ENCODE results near the gene TSPAN9. TPM values are rescaled to one million over a fixed set of nuclear protein-coding genes. Genes with fewer than 3 reads are reported as not detected.

Gene TSPAN9
- total RNA-seq, 1 experiment from 2014 or later = 13.2 TPM

GRCh38 chr12:3195859-3196483, 118.8 kb downstream of the TSPAN9 start:
- Histone ChIP-seq H3K9me2 (ENCODE audit: insufficient read depth) (no peaks in the 10 kb centered on the region), H3K4me3 (replicated peaks in 1 of 2; ENCODE audit: low read depth in 1 of 2, low read length in 2 of 2) (no peak overlapping the region), H3K4me1 (ENCODE audit: control insufficient read depth in 1 of 2, insufficient read depth in 2 of 2, low read length in 2 of 2) (peaks cover 0 to 7% of the 10 kb centered on the region in 2 experiments; a peak in 1 of 4 replicates), H3K9me3 (ENCODE audit: control insufficient read depth in 1 of 2, insufficient read depth in 1 of 2, low read depth in 1 of 2, low read length in 2 of 2) (no peaks in the 10 kb centered on the region), H4K20me1 (ENCODE audit: insufficient read depth) (no peaks in the 10 kb centered on the region), H3K9ac (ENCODE audit: low read length) (no peak overlapping the region), H3K27me3 (ENCODE audit: insufficient read depth, low read length) (no peaks in the 10 kb centered on the region), H3K27ac (ENCODE audit: low read depth, low read length) (no peak overlapping the region), H3K4me2 (ENCODE audit: low read length) (no peak overlapping the region), H3K79me2 (ENCODE audit: insufficient read depth, low read length) (no peaks in the 10 kb centered on the region), H2AFZ (ENCODE audit: low read depth, low read length, poor library complexity, severe bottlenecking) (no peak overlapping the region), H3K36me3 (ENCODE audit: control insufficient read depth in 1 of 2, insufficient read depth in 2 of 2, low read length in 2 of 2) (no peaks in the 10 kb centered on the region)
- no peak for TF ChIP-seq EZH2phosphoT487 (IDR thresholded peaks at IDR 0.05; ENCODE audit: borderline replicate concordance)
- TF ChIP-seq RAD21 (IDR thresholded peaks at IDR 0.05; ENCODE audit: low read depth) = no peak
- TF ChIP-seq CBX3 (IDR thresholded peaks at IDR 0.05; ENCODE audit: low read depth) = no peak
- TF ChIP-seq EGR1 (IDR thresholded peaks at IDR 0.05; ENCODE audit: low read depth) = no peak
- TF ChIP-seq ZBTB33 (IDR thresholded peaks at IDR 0.05; ENCODE audit: extremely low read depth, insufficient replicate concordance, low read length) = no peak
- TF ChIP-seq CEBPB (IDR thresholded peaks at IDR 0.05; ENCODE audit: low read depth) = no peak
- no peak for TF ChIP-seq EZH2 (IDR thresholded peaks at IDR 0.05)
- TF ChIP-seq MAX (IDR thresholded peaks at IDR 0.05) = no peak
- TF ChIP-seq ZFX (IDR thresholded peaks at IDR 0.05) = no peak
- no peak for TF ChIP-seq ZNF274 (IDR thresholded peaks at IDR 0.05; ENCODE audit: low read depth, low read length)
- TF ChIP-seq SRF (IDR thresholded peaks at IDR 0.05; ENCODE audit: low read depth) = no peak
- no peak for TF ChIP-seq ELF1 (IDR thresholded peaks at IDR 0.05; ENCODE audit: borderline replicate concordance, low read depth)
- TF ChIP-seq TCF7L2 (IDR thresholded peaks at IDR 0.05; ENCODE audit: borderline replicate concordance, extremely low read depth, insufficient read depth, insufficient read length) = no peak
- ChIA-PET CTCF (interaction anchor here (1.3 to 1.7 kb wide), 2 partner anchors 15 to 123 kb away, joined by 3 to 5 read pairs; no protein-coding TSS in a partner anchor), RAD21 (ENCODE audit: low non-redundant PET in 1 of 2, low total read pairs in 2 of 2, uncharacterized antibody in 2 of 2, unreplicated experiment in 2 of 2) (no interaction called here), POLR2A (no interaction called here)
- no peak; the same call in 1 of the 2 replicates for ATAC-seq
- intact Hi-C loops (cut with micrococcal nuclease) = no loop called here
- no peak for DNase-seq (ENCODE audit: low read depth, low spot score)
- no TSS peak for BruUV-seq (replicated peaks)

All from HCT116 (cell line).